Stimulated activated CD4-positive, alpha-beta T cell treated with anti-CD3 and anti-CD28 coated beads, TNF-alpha, amount 100 ng/mL, for 48 hours (primary cell): ENCODE measurements around the gene GNAT3.

Experiments used
- DNase-seq, 3 donors: peaks; one replicate each; pipeline ENCODE4 v3.0.0-alpha.2; 2020; ENCODE audit warnings: low read depth in 3 of 3

GNAT3 gene

GRCh38 chr7:80463272-80463920 lies 48.5 kb downstream of the GNAT3 start:
- DNase-seq: no peak

GRCh38 chr7:80460857-80461256 lies 51.0 kb downstream of the GNAT3 start:
- no peak for DNase-seq

- no peak for DNase-seq
Observed at GRCh38 chr7:80459776-80460510, 51.9 kb downstream of the GNAT3 start.

GRCh38 chr7:80458822-80459725 lies 52.8 kb downstream of the GNAT3 start:
- DNase-seq: no peak

GRCh38 chr7:80453699-80454340 lies 58.0 kb downstream of the GNAT3 start:
- no peak for DNase-seq

- DNase-seq: no peak
Observed at GRCh38 chr7:80450621-80451308, 61.1 kb downstream of the GNAT3 start.

- no peak for DNase-seq
Observed at GRCh38 chr7:80449836-80450235, 62.0 kb downstream of the GNAT3 start.

GRCh38 chr7:80445351-80445750 lies 66.5 kb downstream of the GNAT3 start:
- no peak for DNase-seq

GRCh38 chr7:80444811-80445210 lies 67.1 kb downstream of the GNAT3 start:
- no peak for DNase-seq

GRCh38 chr7:80443325-80443724 lies 68.5 kb downstream of the GNAT3 start:
- DNase-seq: no peak

GRCh38 chr7:80440883-80441282 lies 71.0 kb downstream of the GNAT3 start:
- no peak for DNase-seq

GRCh38 chr7:80439894-80440821 lies 71.7 kb downstream of the GNAT3 start:
- DNase-seq: no peak

- no peak for DNase-seq
Observed at GRCh38 chr7:80435521-80435920, 76.3 kb downstream of the GNAT3 start.

GRCh38 chr7:80434047-80434446 lies 77.8 kb downstream of the GNAT3 start:
- DNase-seq: no peak

- no peak for DNase-seq
Observed at GRCh38 chr7:80432166-80432565, 79.7 kb downstream of the GNAT3 start.

- DNase-seq: no peak
Observed at GRCh38 chr7:80429181-80429580, 82.7 kb downstream of the GNAT3 start.

GRCh38 chr7:80428161-80429054 lies 83.5 kb downstream of the GNAT3 start:
- no peak for DNase-seq

GRCh38 chr7:80427218-80427617 lies 84.6 kb downstream of the GNAT3 start:
- no peak for DNase-seq

- DNase-seq: no peak
Observed at GRCh38 chr7:80420876-80421275, 91.0 kb downstream of the GNAT3 start.
